VCaP (cell line): ENCODE results near the gene PCBD2.
A peak's percentile ranks its signal among the peaks of the same experiment; 100 is the strongest.

ENCODE experiments used
- H3K27ac ChIP-seq: fragments of 450-650 bp; 2 replicates; pipeline ENCODE4 v1.5.1; 2017
- CTCF ChIP-seq: fragments of 450-650 bp; conservative IDR thresholded peaks from 2 replicates; pipeline ENCODE4 v1.5.1; 2017; ENCODE audit warnings: mild to moderate bottlenecking, moderate library complexity

The PCBD2 gene

GRCh38 chr5:134935711-134936602 is 31.0 kb downstream of the PCBD2 start:
- no peak for TF ChIP-seq CTCF
- H3K27ac ChIP-seq: peak overlapping the region; percentile 73

- TF ChIP-seq CTCF: no peak
- H3K27ac ChIP-seq: no peak overlapping the region
Observed at GRCh38 chr5:134937526-134937925, 32.6 kb downstream of the PCBD2 start.

- no peak for TF ChIP-seq CTCF
- no peak overlapping the region for H3K27ac ChIP-seq
Observed at GRCh38 chr5:134938030-134938429, 33.1 kb downstream of the PCBD2 start.

GRCh38 chr5:134939500-134939899 is 34.6 kb downstream of the PCBD2 start:
- no peak for TF ChIP-seq CTCF
- no peak overlapping the region for H3K27ac ChIP-seq

GRCh38 chr5:134943547-134943946 is 38.6 kb downstream of the PCBD2 start:
- H3K27ac ChIP-seq: peak overlapping the region; percentile 86
- TF ChIP-seq CTCF: no peak

GRCh38 chr5:134944630-134945029 is 39.7 kb downstream of the PCBD2 start:
- TF ChIP-seq CTCF: no peak
- peak overlapping the region; percentile 86 for H3K27ac ChIP-seq

GRCh38 chr5:134945041-134945440 is 40.1 kb downstream of the PCBD2 start:
- peak overlapping the region; percentile 86 for H3K27ac ChIP-seq
- TF ChIP-seq CTCF: no peak
